HepG2 (cell line): ENCODE data around the gene RAB1B. TPM values are rescaled to one million over a fixed set of nuclear protein-coding genes. Genes with fewer than 3 reads are reported as not detected.

Source experiments
- AGO1 ChIP-seq: fragments of 200-400 bp; formaldehyde crosslinking; IDR thresholded peaks from 2 replicates; pipeline ENCODE4 v1.6.1; 2017; ENCODE audit warnings: mild to moderate bottlenecking, low read depth, low read length, moderate library complexity; ENCODE audit not compliant: poor library complexity, severe bottlenecking
- BATF2 ChIP-seq: sonication (generic); formaldehyde crosslinking; IDR thresholded peaks from 2 replicates; pipeline ENCODE4 v1.8.0; 2022; ENCODE audit warnings: mild to moderate bottlenecking, missing genetic modification reagents, moderate library complexity
- FOXA1 ChIP-seq, 2 experiments: fragments of 450-650 bp in 1 of 2; sonication (generic) in 1 of 2; formaldehyde crosslinking in 1 of 2; IDR thresholded peaks; 2 replicates each; pipeline versions ENCODE4 v1.4.0 to v1.6.1; 2016 to 2020; ENCODE audit warnings: missing genetic modification reagents in 1 of 2
- GATA4 ChIP-seq: sonication (generic); IDR thresholded peaks from 2 replicates; pipeline ENCODE4 v1.6.1; 2016; ENCODE audit warnings: antibody characterized with exemption, low read depth, borderline replicate concordance
- HIC2 ChIP-seq: sonication (generic); formaldehyde crosslinking; IDR thresholded peaks from 2 replicates; pipeline ENCODE4 v1.9.0; 2022; ENCODE audit warnings: low read depth, missing genetic modification reagents
- MTERF4 ChIP-seq: sonication (generic); formaldehyde crosslinking; IDR thresholded peaks from 2 replicates; pipeline ENCODE4 v1.8.0; 2023; ENCODE audit warnings: mild to moderate bottlenecking, missing genetic modification reagents
- RAD51 ChIP-seq: fragments of 450-650 bp; IDR thresholded peaks from 2 replicates; pipeline ENCODE4 v1.6.1; 2016; ENCODE audit warnings: borderline replicate concordance
- RORA ChIP-seq: sonication (generic); formaldehyde crosslinking; IDR thresholded peaks from 2 replicates; pipeline ENCODE4 v1.5.0; 2020; ENCODE audit warnings: mild to moderate bottlenecking, missing genetic modification reagents, moderate library complexity
- RXRA ChIP-seq: sonication (generic); formaldehyde crosslinking; IDR thresholded peaks from 2 replicates; pipeline ENCODE4 v1.5.1; 2020; ENCODE audit warnings: missing genetic modification reagents
- SIN3A ChIP-seq: IDR thresholded peaks from 2 replicates; pipeline ENCODE4 v1.6.1; 2011; ENCODE audit warnings: low read depth, mild to moderate bottlenecking, control low read depth, low read length, borderline replicate concordance
- TBP ChIP-seq: sonication (generic); formaldehyde crosslinking; IDR thresholded peaks from 2 replicates; pipeline ENCODE4 v1.5.0; 2020; ENCODE audit warnings: missing genetic modification reagents
- TCF12 ChIP-seq, 2 experiments: fragments of 450-650 bp in 1 of 2; sonication (generic) in 1 of 2; formaldehyde crosslinking in 1 of 2; IDR thresholded peaks; 2 replicates each; pipeline versions ENCODE4 v1.6.1 to v1.8.0; 2017 to 2022; ENCODE audit warnings: antibody characterized with exemption in 1 of 2, mild to moderate bottlenecking in 1 of 2, missing genetic modification reagents in 1 of 2, moderate library complexity in 1 of 2
- TOPORS ChIP-seq: sonication (generic); formaldehyde crosslinking; IDR thresholded peaks from 2 replicates; pipeline ENCODE4 v1.8.0; 2023; ENCODE audit warnings: mild to moderate bottlenecking, missing genetic modification reagents
- ZFX ChIP-seq: sonication (generic); formaldehyde crosslinking; IDR thresholded peaks from 2 replicates; pipeline ENCODE4 v1.4.0; 2020; ENCODE audit warnings: mild to moderate bottlenecking, low read depth, missing genetic modification reagents, moderate library complexity
- ZNF562 ChIP-seq: sonication (generic); formaldehyde crosslinking; IDR thresholded peaks from 2 replicates; pipeline ENCODE4 v1.8.0; 2022; ENCODE audit warnings: missing genetic modification reagents, borderline replicate concordance
- ZNF563 ChIP-seq: sonication (generic); formaldehyde crosslinking; IDR thresholded peaks from 2 replicates; pipeline ENCODE4 v1.8.0; 2022; ENCODE audit warnings: mild to moderate bottlenecking, moderate library complexity, missing genetic modification reagents
- ZNF710 ChIP-seq: sonication (generic); formaldehyde crosslinking; IDR thresholded peaks from 2 replicates; pipeline ENCODE4 v1.5.0; 2020; ENCODE audit warnings: mild to moderate bottlenecking, missing genetic modification reagents, borderline replicate concordance
- ZNF879 ChIP-seq: sonication (generic); formaldehyde crosslinking; IDR thresholded peaks from 2 replicates; pipeline ENCODE4 v1.8.1; 2023; ENCODE audit warnings: missing genetic modification reagents
- ZXDC ChIP-seq: sonication (generic); formaldehyde crosslinking; IDR thresholded peaks from 2 replicates; pipeline ENCODE4 v1.5.0; 2020; ENCODE audit warnings: mild to moderate bottlenecking, missing genetic modification reagents
- polyA plus RNA-seq, 8 experiments: library from polyadenylated mRNA; depleted of rRNA in 3 of 8; stranded (reverse) in 7 of 8; unstranded in 1 of 8; fragments of >200 nt; fragmentation: Illumina TruSeq in 4 of 8; extraction: Trizol in 4 of 8; gene quantifications; 2 replicates each; pipeline versions ENCODE4 v1.2.1 to v1.2.3, GENCODE V29; 2011 to 2016; ENCODE audit warnings: low read depth in 4 of 8, missing spikeins in 1 of 8, mixed read lengths in 1 of 8; ENCODE audit not compliant: insufficient read depth in 1 of 8
- total RNA-seq, 5 experiments: library from RNA; depleted of rRNA; stranded (reverse); fragments of >200 nt; fragmentation: Illumina TruSeq; extraction: Trizol; gene quantifications; 2 replicates each; pipeline ENCODE4 v1.2.3, GENCODE V29; 2016; ENCODE audit warnings: low read depth in 1 of 5

RAB1B gene
- total and polyA plus RNA-seq, 2 of the 13 experiments (the other 11 are each of a cell fraction or from before 2014, with no cell fraction given): 77.9 to 87.9 TPM

- TF ChIP-seq RORA (CRISPR knock-in tag) (no peak), ZXDC (CRISPR knock-in tag) (no peak), ZNF879 (CRISPR knock-in tag) (no peak), TOPORS (peak; percentile 26; the same call in 1 of the 2 replicates), RAD51 (no peak), SIN3A (peak; percentile 66; the same call in 1 of the 2 replicates), TBP (CRISPR knock-in tag) (no peak), MTERF4 (CRISPR knock-in tag) (no peak), HIC2 (no peak), FOXA1 (IDR thresholded peaks at IDR 0.05) (no peak), FOXA1 (CRISPR knock-in tag; IDR thresholded peaks at IDR 0.05) (0 out of 2 replicates have a peak, but pooled peaks have one; percentile 27), RXRA (peak; percentile 57), GATA4 (0 out of 2 replicates have a peak, but pooled peaks have one; percentile 32), TCF12 (IDR thresholded peaks at IDR 0.05) (no peak), TCF12 (CRISPR knock-in tag; IDR thresholded peaks at IDR 0.05) (no peak), ZNF563 (CRISPR knock-in tag) (no peak; the same call in none of the 2 replicates), ZNF710 (peak; percentile 58; the same call in 1 of the 2 replicates), BATF2 (CRISPR knock-in tag) (no peak), ZFX (CRISPR knock-in tag) (peak; percentile 87), ZNF562 (CRISPR knock-in tag) (no peak), AGO1 (peak; percentile 53)
Measured at GRCh38 chr11:66288671-66289547, 20.5 kb downstream of the RAB1B start, which contains the start of gene YIF1A (continued).
